Activated T-cell treated with anti-CD3 and anti-CD28 coated beads, Interleukin-2, amount 50 U/mL, for 4 hours (primary cell): ENCODE data around the gene NOL4L. TPM values are rescaled to one million over a fixed set of nuclear protein-coding genes. Genes with fewer than 3 reads are reported as not detected.

Experiments
- ATAC-seq, 2 donors: fragments of 200-7000 bp; cut with Tn5 transposase; one replicate each; pipeline ENCODE4 v1.10.0; 2021
- DNase-seq: peaks from one replicate; pipeline ENCODE4 v3.0.0-alpha.2; 2020
- H3K27me3 Mint-ChIP-seq: one replicate; pipeline ENCODE4 v1.8.0; 2021; ENCODE audit warnings: low read depth, mixed read lengths
- H3K36me3 Mint-ChIP-seq: one replicate; pipeline ENCODE4 v1.8.0; 2022; ENCODE audit warnings: mixed read lengths; ENCODE audit not compliant: insufficient read depth
- H3K4me1 Mint-ChIP-seq: one replicate; pipeline ENCODE4 v1.8.0; 2021; ENCODE audit warnings: low read depth, mixed read lengths
- H3K4me3 Mint-ChIP-seq: one replicate; pipeline ENCODE4 v1.8.0; 2021; ENCODE audit warnings: mild to moderate bottlenecking, moderate library complexity, mixed read lengths
- H3K9me3 Mint-ChIP-seq: one replicate; pipeline ENCODE4 v1.8.0; 2021; ENCODE audit warnings: mixed read lengths
- total RNA-seq, 3 donors: library from RNA; stranded (reverse); gene quantifications; one replicate each; pipeline ENCODE4 v1.2.1, GENCODE V29; 2021

Gene NOL4L
- total RNA-seq, 3 donors from 2014 or later = 5.6 to 8.0 (median 6.3) TPM

DNA sequence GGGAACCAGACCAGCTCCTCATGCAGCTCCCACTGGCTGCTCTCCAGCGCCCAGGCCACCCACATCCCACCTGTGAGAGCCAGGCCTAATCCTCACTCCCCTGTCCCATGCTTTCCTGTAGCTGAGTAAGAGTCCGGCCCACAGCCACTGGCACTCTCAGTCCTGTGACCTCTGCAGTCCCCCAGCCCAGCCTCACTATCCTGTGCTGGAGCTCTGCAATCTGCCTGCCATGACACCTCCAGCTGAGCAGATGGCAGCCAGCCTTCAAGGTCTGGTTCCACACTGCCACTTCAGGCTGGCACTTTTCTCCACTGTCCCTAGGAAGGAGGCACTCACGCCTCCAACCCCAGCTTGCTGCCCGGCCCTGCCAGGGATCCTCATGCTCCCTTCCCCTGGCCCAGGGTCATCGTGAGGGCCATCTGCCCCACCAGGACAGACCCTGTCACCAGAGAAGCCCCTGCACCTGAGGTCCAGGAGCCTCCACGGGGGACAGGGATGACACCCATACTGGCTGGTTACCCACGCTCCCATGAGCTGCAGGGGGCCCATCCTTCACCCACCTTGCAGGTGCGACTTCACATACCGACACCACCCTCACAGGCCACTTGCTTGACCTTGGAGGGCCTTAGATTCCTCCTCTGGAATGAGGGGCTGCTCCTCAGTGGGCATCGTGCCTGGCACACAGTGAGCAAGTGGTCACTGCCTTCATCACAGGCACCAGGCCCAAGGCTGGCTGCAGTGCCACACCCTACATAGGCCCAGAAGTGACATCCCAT lies 126.9 kb downstream of the NOL4L start:
- Mint-ChIP-seq H3K4me1 (peaks cover 4% of the 10 kb centered on the region), H3K27me3 (no peaks in the 10 kb centered on the region), H3K9me3 (no peaks in the 10 kb centered on the region), H3K4me3 (no peak overlapping the region), H3K36me3 (peaks cover 2% of the 10 kb centered on the region)
- no peak for ATAC-seq
- DNase-seq = no peak

DNA sequence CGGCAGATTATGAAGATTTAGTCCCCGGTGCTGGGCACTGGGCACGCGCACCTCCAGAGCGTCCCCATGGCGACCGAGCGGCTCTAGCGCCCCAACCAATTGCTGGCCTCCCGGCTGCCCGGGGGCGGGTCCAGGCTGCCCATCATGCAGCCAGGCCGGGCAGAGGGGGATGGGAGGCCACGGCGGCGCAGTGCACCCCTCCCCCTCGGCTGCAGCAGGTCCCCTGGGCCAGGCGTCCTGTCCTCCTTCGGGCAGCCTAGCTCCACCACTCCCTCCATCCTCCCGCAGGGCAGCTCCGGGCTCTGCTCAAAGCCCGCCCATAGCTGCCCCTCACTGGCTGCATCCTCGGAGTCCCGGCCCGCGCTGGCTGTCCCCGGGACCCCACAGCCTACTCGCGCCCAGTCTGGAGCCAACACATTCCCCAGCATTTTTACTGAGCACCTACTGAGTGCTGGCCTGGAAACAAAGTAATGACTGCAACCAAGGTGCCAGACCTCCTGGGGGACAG lies 127.6 kb downstream of the NOL4L start:
- Mint-ChIP-seq H3K4me1 (peaks cover 4% of the 10 kb centered on the region), H3K36me3 (peaks cover 4% of the 10 kb centered on the region), H3K27me3 (no peaks in the 10 kb centered on the region), H3K9me3 (no peaks in the 10 kb centered on the region), H3K4me3 (no peak overlapping the region)
- DNase-seq (no peak), ATAC-seq (no peak)

DNA sequence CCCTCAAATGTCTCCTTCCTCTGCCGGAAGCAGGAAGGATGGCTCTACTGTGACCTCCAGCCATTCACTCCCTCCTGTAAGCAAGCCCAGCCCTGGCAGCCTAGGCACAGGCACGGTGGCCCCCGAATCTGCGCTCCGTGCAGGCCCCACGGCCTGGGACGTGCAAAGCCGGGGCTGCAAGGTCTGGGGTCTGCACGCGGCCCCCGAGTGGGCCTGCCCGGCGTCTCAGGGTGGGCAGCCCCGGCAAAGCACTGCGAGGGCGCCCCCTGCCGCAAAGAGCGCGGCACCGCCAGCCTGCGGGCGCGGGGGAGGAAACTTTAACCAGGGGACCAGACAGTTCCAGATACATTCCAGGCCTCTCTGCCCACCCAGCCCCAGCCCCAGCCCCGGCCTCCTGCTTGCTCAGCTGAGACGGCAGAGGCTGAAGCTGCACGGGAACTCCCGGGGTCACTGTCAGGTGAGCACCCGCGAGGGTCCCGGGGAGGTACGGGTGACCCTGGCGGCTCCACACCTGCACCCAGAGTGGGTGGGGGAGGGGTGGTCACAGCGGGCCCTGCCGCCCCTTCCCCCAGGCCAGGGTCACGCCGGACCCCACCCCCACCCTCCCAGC lies 128.2 kb downstream of the NOL4L start:
- H3K27me3 Mint-ChIP-seq = no peaks in the 10 kb centered on the region
- no peak for ATAC-seq
- peaks cover 4% of the 10 kb centered on the region for H3K36me3 Mint-ChIP-seq
- peaks cover 4% of the 10 kb centered on the region for H3K4me1 Mint-ChIP-seq
- peak; percentile 21 for DNase-seq
- no peak overlapping the region for H3K4me3 Mint-ChIP-seq
- H3K9me3 Mint-ChIP-seq = no peaks in the 10 kb centered on the region

DNA sequence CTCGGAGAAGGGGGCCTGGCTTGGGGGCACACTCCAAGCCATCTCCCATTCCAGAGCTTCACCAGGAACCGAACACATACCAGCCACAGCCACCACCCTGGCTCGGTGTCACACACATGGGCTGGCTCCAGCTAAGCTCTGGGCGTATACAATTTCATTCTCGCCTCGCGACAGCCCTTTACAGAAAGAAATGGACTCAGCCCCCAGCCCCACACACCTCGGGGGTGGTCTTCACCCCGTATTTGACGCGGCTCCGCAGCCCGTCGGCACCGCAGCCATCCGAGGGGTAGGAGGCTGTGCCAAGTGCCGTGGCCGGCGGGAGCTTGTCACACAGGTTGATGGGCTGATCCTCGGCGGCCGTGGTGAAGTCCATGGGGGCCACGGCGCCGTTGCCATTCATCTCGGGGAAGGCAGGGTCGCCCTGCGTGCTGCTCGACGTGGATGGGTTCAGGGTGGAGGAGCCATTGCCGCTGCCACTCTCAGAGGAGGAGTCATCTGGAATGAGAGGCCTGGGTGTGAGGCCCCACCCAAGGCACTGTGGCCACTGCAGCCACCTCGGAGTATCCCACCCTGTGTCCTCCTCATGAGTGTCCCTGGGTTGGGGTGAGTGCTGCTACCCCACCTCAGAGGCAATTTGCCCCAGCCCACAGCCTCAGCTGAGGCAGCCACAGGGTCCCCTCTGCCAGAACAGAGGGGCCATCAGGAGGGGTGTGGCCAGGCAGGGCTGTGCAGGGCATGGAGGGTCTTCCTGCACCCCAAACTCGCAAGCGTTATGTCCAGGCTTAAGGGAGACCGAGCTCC lies 129.0 kb downstream of the NOL4L start:
- H3K4me3 Mint-ChIP-seq = no peak overlapping the region

DNA sequence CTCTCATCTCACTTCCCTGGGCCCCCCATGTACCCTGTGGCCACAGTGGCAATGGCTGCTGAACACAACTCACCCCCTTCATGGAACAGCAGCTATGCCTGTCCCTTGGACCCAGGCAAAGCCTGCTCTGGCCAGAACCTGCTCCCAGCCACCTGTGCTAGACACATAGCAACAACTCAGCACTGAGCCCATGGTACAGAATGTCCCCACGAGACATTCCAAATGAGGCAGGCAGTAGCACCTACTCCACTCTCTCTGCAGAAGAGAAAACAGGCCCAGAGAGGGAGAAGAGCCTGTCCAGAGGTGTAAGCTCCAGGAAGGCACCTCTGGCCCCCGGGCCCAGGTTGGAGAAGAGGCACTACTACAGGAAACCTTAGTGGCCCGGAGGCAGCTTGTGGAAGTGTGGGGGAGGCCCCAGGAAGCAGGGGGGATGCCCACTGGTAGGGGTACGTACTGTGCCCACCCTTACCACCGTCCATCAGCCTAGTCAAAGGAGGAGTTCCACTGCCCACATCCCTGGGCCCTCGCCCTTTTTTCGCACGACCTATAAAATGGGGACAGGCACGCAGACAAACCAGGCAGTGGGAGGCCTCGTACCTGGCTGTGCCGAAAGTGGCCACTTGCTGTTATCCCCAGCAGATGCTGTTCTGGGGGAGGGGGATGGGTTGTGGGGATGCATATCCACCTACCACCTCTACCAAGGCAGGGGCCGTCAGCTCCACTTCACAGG lies 129.8 kb downstream of the NOL4L start:
- no peak overlapping the region for H3K4me3 Mint-ChIP-seq
- DNase-seq = no peak
- H3K9me3 Mint-ChIP-seq = no peaks in the 10 kb centered on the region
- H3K36me3 Mint-ChIP-seq = peaks cover 6% of the 10 kb centered on the region
- ATAC-seq = no peak
- H3K27me3 Mint-ChIP-seq = no peaks in the 10 kb centered on the region
- H3K4me1 Mint-ChIP-seq = peaks cover 4% of the 10 kb centered on the region

More for the DNA sequence above, 129.0 kb downstream of the NOL4L start:
- Mint-ChIP-seq H3K9me3 (no peaks in the 10 kb centered on the region), H3K36me3 (peaks cover 6% of the 10 kb centered on the region), H3K4me1 (peaks cover 4% of the 10 kb centered on the region), H3K27me3 (no peaks in the 10 kb centered on the region)
- ATAC-seq (no peak), DNase-seq (no peak)

DNA sequence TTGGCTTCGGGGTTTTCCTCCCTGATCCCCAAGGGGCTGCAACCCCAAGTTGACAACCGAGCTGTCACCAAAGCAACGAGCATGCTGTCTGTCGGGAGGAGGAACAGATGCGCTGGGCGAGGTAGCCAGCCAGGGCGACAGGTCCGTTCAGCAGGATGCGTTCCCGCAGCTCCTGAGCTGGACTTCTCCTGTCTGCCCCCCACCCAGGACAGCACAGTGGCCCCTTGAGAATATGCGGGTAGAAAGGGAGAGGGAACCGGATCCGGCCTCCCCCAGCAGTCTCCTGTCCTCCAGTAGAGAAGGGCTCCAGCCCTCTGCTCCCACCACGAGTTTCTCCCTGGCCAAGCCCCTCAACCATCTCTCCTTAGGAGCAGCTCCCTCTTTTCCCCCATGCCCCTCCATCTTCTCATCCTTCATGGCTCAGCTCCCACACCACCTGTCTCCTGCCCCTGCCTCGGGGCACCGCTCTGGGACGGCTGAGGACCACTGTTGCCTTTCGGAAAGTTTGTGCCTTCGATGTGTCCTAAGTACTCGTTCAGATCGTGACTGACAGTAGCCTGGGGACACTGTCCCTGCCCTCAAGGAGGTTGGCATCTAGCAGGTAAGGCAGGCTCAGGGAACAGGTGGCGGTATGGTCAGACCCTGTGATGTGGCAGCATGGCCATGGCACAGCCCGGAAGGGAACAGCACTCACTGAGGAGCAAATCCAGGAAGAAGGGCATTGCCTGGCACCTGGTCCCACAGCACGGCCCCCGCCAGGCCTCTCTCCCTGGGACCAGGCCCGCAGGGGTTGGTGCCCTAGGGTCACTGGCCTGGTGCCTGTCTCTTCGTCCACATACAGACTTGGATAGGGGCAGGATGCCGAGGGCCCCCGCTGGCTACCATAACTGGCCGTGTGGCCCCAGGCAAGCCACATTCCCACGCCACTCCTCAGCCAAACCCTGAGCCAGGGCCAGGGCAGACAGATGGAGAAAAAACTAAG lies 130.7 kb downstream of the NOL4L start:
- Mint-ChIP-seq H3K9me3 (no peaks in the 10 kb centered on the region), H3K27me3 (no peaks in the 10 kb centered on the region), H3K4me3 (no peak overlapping the region), H3K36me3 (peaks cover 8% of the 10 kb centered on the region), H3K4me1 (peaks cover 4% of the 10 kb centered on the region)
- ATAC-seq = no peak
- DNase-seq = no peak

DNA sequence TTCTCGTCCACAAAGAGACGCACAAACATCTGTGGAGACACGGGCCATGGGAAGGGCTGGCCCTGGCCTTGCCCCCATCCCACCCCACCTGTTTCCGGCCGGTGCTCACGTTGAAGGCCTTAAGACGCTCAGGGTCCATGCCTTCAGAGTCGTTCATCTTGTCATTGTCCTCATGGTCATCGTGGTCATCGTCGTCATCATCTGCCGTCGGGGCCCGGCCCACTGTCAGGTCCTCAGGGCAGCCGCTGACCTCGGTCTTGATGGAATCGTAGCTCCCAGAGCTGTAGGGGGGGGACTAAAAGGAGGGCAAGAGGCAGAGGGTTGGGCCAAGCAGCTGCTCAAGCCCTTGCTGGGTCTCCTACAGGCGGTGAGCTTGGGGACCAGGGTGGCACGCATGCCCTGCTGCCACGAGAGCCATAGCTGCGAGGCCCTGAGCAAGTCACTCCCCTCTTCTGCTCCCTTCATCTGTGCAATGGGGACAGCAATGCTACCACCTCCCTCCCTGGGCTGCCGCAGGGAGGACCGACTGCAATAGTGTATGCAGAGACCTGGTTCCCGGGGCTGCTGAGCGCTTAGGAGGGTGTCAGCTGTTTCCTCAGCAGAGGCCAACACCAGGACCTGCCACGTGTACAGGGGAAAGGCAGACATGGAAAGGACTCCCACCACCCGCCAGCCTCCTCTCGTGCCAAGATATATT lies 131.5 kb downstream of the NOL4L start:
- DNase-seq = no peak
- peaks cover 8% of the 10 kb centered on the region for H3K36me3 Mint-ChIP-seq
- ATAC-seq = no peak
- H3K9me3 Mint-ChIP-seq = no peaks in the 10 kb centered on the region
- peaks cover 4% of the 10 kb centered on the region for H3K4me1 Mint-ChIP-seq
- no peaks in the 10 kb centered on the region for H3K27me3 Mint-ChIP-seq
- no peak overlapping the region for H3K4me3 Mint-ChIP-seq

DNA sequence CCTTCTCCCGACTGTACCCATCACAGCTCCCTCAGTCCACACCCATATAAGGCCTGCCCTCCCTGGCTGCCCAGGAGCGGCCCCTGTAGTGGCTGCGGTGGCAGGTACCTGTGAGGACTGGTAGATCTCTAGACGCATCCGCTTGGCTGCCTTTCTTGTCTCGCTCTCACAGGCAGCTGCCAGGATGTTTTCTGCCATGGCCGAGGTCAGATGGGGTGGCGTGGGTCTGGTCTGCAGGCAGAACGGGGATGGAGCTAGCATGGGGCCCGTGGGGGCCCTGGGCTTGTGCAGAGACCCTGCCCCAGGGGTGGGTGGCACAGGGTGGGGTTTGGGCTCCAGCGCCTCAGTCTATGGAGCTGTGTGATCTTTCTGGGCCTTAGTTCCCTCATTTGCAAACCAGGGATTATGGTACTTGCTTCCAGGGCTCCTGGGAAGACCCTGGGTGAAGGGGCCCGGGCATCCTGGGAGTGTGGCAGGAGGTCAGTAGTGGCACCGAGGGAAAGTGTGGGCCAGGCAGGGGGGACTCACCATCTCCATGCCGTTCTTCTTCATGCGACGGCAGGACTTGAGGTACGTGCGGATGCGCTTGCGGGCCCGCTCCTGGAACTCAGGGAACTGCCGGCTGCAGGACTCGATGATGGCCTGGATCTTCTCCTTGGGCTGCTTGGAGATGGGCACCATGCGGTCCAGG lies 132.2 kb downstream of the NOL4L start:
- peaks cover 8% of the 10 kb centered on the region for H3K36me3 Mint-ChIP-seq
- no peaks in the 10 kb centered on the region for H3K9me3 Mint-ChIP-seq
- no peak for ATAC-seq
- H3K4me3 Mint-ChIP-seq = no peak overlapping the region
- peaks cover under 1% of the 10 kb centered on the region for H3K4me1 Mint-ChIP-seq
- DNase-seq = no peak
- no peaks in the 10 kb centered on the region for H3K27me3 Mint-ChIP-seq

DNA sequence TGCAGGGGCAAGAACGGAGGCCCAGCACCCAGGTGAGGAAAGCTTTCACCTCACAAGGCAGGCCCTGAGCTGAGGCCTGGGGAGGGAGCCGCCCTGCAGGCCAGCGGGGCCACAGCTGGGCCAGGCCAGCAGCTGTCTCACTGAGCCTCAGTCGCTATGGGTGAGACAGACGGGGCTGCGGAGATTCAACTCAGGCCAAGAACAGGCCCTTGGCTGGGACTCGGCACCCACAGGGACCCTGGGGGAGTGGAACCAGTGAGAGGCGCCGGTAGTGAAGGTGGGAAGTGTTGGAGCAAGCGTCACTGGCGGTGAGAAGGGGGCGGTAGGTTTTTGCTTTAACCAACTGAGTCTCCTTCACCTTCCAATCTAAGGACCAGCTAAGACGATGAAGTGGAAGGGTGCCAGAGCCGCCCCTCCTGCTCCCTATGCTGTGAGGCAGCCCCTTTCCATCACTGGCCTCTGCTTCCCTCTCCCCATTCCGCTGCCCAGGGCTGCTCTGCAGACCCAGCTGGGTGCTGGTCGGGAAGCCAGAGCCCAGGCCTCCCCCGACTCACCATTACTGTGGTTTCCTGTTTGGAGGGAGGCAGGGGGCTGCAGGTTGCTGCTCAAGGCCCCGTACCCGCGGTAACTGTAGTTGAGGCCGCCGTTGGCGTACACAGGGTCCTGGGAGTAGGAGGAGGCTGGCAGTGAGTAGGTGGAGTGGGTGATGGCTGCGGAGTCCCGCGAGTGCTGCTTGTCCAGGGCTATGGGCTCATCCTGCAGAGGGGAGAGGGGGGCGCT lies 133.3 kb downstream of the NOL4L start:
- H3K4me3 Mint-ChIP-seq = no peak overlapping the region
- H3K36me3 Mint-ChIP-seq = peaks cover 8% of the 10 kb centered on the region
- DNase-seq (no peak), ATAC-seq (no peak)
- no peaks in the 10 kb centered on the region for H3K27me3 Mint-ChIP-seq
- no peaks in the 10 kb centered on the region for H3K9me3 Mint-ChIP-seq
- H3K4me1 Mint-ChIP-seq = peaks cover 1% of the 10 kb centered on the region

DNA sequence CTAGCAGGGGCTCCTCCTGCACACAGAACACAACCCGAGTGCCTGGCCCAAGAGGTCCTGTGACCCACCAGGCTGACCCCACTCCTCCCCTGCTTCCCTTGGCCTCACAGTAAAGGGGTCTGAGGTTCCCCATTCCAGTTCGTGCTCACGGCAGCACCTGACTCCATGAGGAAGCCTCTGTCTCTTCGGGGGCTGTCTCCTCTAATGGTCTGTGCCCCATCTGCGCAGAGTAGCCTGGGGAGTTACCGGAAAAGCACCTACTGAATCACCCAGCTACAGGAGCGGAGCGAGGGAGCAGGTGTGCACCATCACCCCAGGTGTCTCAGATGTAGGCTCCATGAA lies 133.8 kb downstream of the NOL4L start:
- no peak overlapping the region for H3K4me3 Mint-ChIP-seq
- DNase-seq = no peak
- H3K4me1 Mint-ChIP-seq = peaks cover 5% of the 10 kb centered on the region
- no peaks in the 10 kb centered on the region for H3K27me3 Mint-ChIP-seq
- H3K9me3 Mint-ChIP-seq = no peaks in the 10 kb centered on the region
- peaks cover 8% of the 10 kb centered on the region for H3K36me3 Mint-ChIP-seq
- no peak for ATAC-seq

DNA sequence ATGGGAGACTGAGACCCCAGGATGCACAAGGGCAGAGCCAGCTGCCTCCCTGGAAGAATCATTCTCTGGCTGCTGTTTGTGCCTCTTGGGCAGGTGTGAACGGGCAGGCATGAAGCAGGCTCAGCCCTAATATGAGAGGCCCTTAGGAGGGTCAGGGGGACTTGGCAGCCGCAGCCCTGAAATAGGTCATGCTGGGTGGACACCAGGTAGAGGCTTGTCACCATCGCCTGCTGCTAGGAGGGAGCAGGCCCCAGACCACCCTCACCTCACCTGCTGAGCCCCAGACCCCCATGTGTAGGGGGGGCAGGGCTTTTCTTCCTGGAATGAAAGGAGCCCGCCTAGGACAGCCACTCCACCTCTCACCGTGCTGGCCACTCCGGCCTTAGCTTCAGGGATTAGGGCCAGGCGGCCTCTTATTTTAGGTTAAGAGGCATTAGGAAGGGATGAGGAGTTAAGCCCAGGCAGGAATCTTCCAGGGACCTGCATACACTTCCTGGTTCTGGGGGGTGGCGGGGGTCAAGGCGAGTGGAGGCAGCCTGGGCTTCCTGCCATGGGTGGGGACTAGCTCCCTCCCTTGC lies 134.6 kb downstream of the NOL4L start:
- Mint-ChIP-seq H3K9me3 (no peaks in the 10 kb centered on the region), H3K4me1 (peaks cover 5% of the 10 kb centered on the region), H3K4me3 (no peak overlapping the region), H3K27me3 (no peaks in the 10 kb centered on the region), H3K36me3 (peaks cover 8% of the 10 kb centered on the region)
- no peak for DNase-seq
- no peak for ATAC-seq
